Measurements from ENCODE around the gene SYT5. TPM values are rescaled to one million over a fixed set of nuclear protein-coding genes. Genes with fewer than 3 reads are reported as not detected.
"Not testable (repeated sequence)": the region's sequence is repeated elsewhere in the genome, so short reads cannot be mapped to it uniquely, and the experiment has no call there.

The SYT5 gene
- total RNA-seq = 10 to 100 TPM in 4 of 8 experiments, 1 to 10 TPM in 4; 1.1 to 19.3 (median 8.7) TPM

DNA sequence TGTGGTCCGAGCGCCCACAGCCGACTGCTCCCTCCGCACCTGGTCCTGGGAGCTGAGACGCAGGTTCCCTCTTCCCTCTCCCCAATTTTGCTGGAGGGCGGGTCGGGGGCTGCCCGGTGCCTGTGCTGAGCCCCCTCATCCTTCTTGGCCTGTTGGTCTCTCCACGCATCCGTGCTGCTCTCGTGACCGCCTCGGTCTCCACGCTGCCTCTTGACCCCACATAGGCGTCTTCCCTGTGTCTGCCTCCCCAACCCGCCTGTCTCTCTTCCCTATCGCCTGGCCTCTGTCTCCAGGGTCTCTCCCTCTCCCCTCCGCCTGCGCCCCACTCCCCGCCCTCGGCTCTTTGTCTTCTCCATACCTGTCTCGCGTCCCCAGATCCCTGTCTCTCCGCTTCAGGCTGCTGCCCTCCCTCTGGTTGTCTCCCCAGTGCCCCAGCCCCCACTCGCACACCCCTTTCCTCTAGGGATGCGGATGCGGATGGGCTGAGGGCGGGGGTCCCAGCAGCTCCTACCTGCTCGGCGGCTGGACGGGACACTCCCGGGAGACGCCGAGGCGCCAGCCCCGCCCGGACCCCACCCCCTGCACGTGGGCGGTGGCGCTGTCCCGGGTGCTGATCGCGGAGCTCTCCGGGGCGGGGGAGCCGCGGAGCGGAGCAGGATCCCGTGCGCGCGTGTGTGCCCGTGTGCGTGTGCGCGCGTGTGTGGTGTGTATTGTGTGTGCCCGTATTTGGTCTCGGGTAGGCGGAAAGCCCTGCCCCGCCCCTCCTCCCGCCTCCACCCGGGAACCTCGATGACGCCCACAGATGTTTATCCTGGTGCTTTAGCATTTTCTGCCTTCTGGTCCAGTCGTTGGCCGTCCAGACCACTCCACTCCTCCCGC, at the start of gene SYT5:
Gene SYT5, minus strand, starts transcription at position 684 of the 879 bp plus-strand sequence. CDS start 1,248 bp downstream, outside the sequence.
- in situ Hi-C loops (cut with MboI; ENCODE audit: low pct_unique_long_range_greater_than_20kb in 2 of 9, low sequenced_read_pairs in 9 of 9, unreplicated experiment in 9 of 9) = no loop called here
- 0 to 18% (median 0%) methylated on average over 1 to 9 of the region's 68 CpGs; no CpG with 5 or more reads in 5 of the 10 experiments for WGBS, 10 experiments
- Histone ChIP-seq H3K27ac (peak within 1 kb of the TSS; percentile 86 to 89), H3K4me1 (replicated peaks in 1 of 2) (peaks cover 11 to 15% of the 10 kb centered on the region in 2 donors), H3K4me3 (peak within 1 kb of the TSS; percentile 47 to 67 (median 59))
- peak; percentile 47 to 70 (median 63) for ATAC-seq (replicated peaks in 6 of 8)

DNA sequence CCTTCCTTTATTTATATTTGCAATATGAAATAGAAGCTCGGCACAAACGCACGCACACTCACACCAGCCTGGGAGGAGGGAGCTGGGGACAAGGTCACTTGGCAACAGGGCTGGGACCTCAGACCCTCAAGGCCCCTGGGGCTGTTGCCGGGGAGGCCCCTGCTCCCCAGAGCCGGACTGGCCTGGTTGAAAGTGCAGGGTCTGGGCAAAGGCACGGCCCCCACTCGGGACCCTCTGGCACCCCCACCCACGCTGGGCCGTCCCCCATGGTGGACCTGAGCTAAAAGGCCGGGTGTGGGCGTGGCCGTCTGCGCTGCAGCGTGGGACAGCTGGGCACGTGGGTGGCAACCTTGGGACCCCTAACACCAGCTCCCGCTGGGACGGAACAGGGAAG, 49.7 kb upstream of the SYT5 start:
- no peaks in the 10 kb centered on the region for H3K4me1 ChIP-seq (replicated peaks in 1 of 2)
- 60 to 80% methylated on average over 1 of the region's 17 CpGs; no CpG with 5 or more reads in 8 of the 10 experiments for WGBS, 10 experiments
- no peak for ATAC-seq (replicated peaks in 6 of 8)
- H3K27ac ChIP-seq = no peak overlapping the region
- no peak overlapping the region for H3K4me3 ChIP-seq
- in situ Hi-C loops (cut with MboI; ENCODE audit: low pct_unique_long_range_greater_than_20kb in 2 of 9, low sequenced_read_pairs in 9 of 9, unreplicated experiment in 9 of 9) = no loop called here

DNA sequence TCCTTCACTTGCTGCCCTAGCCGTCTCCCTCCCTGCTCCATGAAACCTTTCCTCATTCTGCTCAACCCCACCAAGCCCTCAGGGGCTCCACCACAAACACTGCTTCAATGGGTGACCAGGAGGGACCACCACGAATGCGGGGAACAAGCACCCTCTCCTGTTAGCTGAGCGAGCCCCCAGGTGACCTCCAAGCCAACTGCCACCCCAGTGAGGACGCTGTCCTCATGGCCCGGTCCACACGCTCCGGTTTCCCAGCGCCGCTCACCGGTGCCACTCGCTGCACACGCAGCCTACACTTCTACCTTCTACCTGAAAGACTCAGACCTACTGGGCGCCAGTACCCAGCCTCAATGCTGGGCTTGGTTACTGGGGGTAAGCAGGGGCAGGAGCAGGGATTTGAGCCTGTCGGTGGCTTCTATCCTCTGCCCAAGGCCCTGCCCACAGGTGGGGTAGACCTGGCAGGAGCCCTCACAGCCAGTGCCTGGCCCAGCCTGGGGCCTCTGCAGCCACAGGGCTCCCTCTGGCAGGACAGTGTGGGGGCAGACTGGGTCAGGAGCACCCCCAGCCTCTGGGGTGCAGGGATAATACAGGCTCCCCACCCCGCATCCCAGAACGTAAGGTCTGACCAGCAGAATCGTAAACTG, 49.2 kb upstream of the SYT5 start:
- in situ Hi-C loops (cut with MboI; ENCODE audit: low pct_unique_long_range_greater_than_20kb in 2 of 9, low sequenced_read_pairs in 9 of 9, unreplicated experiment in 9 of 9) = no loop called here
- no peak overlapping the region for H3K4me3 ChIP-seq
- H3K4me1 ChIP-seq (replicated peaks in 1 of 2) = no peaks in the 10 kb centered on the region
- 73 to 95% (median 93%) methylated on average over 3 to 8 of the region's 18 CpGs; no CpG with 5 or more reads in 6 of the 10 experiments for WGBS, 10 experiments
- H3K27ac ChIP-seq = no peak overlapping the region
- ATAC-seq (replicated peaks in 6 of 8) = no peak

DNA sequence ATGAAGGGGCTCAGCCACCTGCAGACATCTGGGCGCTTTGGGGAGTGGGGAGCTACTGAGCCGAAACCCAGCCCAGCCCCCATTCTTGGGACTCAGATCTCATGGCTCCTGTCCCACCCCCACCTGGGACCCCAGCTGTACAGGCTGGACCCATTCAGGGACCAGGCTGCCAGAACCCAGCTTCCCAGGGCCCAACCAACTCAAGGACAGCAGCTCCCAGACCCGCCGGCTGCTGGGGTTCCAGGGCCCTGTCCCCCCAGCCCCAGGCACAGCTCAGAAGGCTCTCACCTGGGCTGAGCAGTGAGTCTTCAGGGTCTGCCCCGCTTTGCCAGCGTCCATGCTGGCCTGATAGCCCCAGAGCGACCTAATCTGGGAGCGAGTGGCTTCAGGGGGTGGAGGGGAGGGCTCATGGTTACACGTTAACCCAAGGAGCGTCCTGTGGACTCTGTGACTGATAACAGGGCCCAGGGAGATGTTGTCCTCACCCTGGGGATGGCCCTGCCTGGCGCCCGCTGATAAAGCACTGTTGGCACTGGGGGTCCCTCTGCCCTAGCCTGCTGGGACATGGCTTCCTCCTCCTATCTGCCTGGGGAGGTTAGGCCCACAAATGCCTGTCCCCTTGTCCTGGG, 48.4 kb upstream of the SYT5 start, which contains the start of gene TMEM86B:
Gene TMEM86B, minus strand, starts transcription at position 361 of the 629 bp plus-strand sequence. Its CDS starts 22 bp downstream, at position 339.
- no peak within 1 kb of the TSS for H3K4me3 ChIP-seq
- 67 to 100% (median 83%) methylated on average over 1 to 5 of the region's 12 CpGs; no CpG with 5 or more reads in 7 of the 10 experiments for WGBS, 10 experiments
- in situ Hi-C loops (cut with MboI; ENCODE audit: low pct_unique_long_range_greater_than_20kb in 2 of 9, low sequenced_read_pairs in 9 of 9, unreplicated experiment in 9 of 9) = no loop called here
- no peak for ATAC-seq (replicated peaks in 6 of 8)
- H3K4me1 ChIP-seq (replicated peaks in 1 of 2) = no peaks in the 10 kb centered on the region
- H3K27ac ChIP-seq = no peak within 1 kb of the TSS

DNA sequence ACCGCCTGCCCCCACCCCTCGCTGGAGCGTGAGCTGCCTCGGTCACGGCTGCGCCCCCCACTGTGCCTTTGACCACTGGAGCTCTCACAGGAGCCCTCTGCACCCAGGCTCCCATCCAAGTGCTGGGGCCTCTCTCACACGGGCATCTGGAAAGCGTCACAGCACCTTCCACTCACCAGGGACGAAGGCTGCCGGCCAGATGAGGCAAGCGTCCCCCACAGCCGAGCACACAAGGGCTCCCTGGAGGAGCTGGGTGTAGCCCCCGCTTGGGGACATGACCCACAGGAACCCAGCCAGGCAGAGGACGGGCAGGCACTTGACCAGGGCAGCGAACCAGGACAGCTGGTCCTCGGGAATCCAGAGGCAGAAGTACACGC, 47.9 kb upstream of the SYT5 start:
- in situ Hi-C loops (cut with MboI; ENCODE audit: low pct_unique_long_range_greater_than_20kb in 2 of 9, low sequenced_read_pairs in 9 of 9, unreplicated experiment in 9 of 9) = no loop called here

DNA sequence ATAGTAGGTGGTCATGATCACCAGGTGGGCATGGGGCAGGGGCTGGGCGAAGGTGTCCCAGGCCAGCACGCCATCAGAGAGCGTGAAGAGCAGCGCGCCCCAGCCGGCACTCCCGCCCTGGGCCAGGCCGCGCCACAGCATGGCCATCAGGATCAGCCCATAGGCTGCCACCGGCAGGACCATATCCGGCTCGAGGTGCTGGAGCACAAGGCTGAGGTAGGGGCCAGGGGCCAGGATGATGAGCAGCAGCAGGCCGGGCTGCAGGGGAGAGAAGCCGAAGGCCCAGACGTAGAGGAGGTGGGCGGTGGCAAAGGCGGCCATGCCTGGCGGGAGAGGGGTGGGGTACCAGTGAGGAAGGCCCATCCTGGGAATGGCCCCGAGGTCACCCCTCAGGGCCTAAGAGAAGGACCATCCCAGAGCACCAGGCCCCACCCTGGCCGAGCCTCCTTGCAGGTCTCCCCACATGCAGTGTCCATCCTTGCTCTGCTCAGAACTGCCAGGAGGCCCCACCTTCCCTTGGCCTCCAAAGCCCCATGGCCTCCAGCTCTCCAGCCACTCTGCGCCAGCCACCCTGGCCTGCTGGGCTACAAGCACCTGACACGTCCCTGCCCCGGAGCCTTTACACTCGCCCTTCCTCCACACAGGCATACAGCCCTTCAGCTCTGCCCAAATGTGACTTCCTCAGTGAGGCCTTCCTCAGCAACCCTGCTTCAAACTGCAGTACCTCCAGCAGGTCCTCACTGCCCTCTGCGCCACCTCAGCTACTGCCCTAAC, 47.3 kb upstream of the SYT5 start:
- WGBS, 10 experiments = 95 to 100% (median 99%) methylated on average over 1 to 7 of the region's 25 CpGs; no CpG with 5 or more reads in 6 of the 10 experiments
- ATAC-seq (replicated peaks in 6 of 8) = peak in 6 of 8 experiments; percentile 10 to 22 (median 12)
- no peak overlapping the region for H3K27ac ChIP-seq
- no peaks in the 10 kb centered on the region for H3K4me1 ChIP-seq (replicated peaks in 1 of 2)
- no peak overlapping the region for H3K4me3 ChIP-seq
- in situ Hi-C loops (cut with MboI; ENCODE audit: low pct_unique_long_range_greater_than_20kb in 2 of 9, low sequenced_read_pairs in 9 of 9, unreplicated experiment in 9 of 9) = no loop called here

More for the DNA sequence above, 47.9 kb upstream of the SYT5 start:
- H3K4me3 ChIP-seq = no peak overlapping the region
- H3K27ac ChIP-seq = no peak overlapping the region
- ATAC-seq (replicated peaks in 6 of 8) = peak in 2 of 8 experiments; percentile 1 to 4
- H3K4me1 ChIP-seq (replicated peaks in 1 of 2) = no peaks in the 10 kb centered on the region
- WGBS, 10 experiments = 63 to 85% (median 80%) methylated on average over 2 to 11 of the region's 17 CpGs; no CpG with 5 or more reads in 5 of the 10 experiments

DNA sequence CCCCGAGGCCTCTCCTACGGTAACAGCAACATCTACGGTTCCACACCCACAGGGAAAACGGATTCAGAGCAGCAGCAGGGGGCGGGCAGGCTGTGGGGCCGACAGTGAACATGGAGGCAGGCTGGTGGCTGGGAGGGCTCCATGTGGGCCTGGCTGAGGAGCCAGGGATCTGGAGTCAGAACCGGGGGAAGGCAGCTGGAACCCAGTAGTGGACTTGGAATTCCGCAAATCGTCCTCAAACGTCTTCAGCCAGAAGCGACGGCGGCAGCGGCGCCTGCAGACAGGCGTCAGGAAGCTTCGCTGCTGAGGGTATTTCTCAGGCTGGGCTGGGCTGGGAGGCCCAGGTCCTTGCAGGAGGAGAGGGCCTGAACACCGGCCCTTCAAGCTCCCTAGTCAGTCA, 46.7 kb upstream of the SYT5 start:
- Histone ChIP-seq H3K4me1 (replicated peaks in 1 of 2) (no peaks in the 10 kb centered on the region), H3K27ac (no peak overlapping the region), H3K4me3 (no peak overlapping the region)
- in situ Hi-C loops (cut with MboI; ENCODE audit: low pct_unique_long_range_greater_than_20kb in 2 of 9, low sequenced_read_pairs in 9 of 9, unreplicated experiment in 9 of 9) = no loop called here
- ATAC-seq (replicated peaks in 6 of 8) = peak in 1 of 8 experiments; percentile 5
- 66 to 72% (median 70%) methylated on average over 2 to 5 of the region's 18 CpGs; no CpG with 5 or more reads in 7 of the 10 experiments for WGBS, 10 experiments

DNA sequence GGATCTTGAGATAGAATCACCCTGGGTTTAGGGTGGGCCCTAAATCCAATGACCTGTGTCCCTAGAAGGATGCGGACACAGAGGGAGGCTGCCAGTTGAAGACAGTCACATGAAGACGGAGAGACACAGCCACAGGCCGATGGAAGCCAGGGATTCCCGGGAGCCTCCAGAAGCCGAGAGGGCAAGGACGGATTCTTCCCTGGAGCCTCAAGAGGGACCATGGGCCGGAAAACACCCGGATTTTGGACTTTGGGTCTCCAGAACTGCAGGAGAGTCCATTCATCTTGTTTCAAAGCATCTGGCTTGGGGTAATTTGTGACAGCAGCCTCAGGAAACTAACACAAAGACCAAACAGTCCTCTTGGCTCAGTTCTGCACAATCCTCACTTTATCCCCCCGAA, 46.2 kb upstream of the SYT5 start:
- WGBS, 10 experiments = 60 to 85% (median 76%) methylated on average over 1 to 6 of the region's 9 CpGs; no CpG with 5 or more reads in 4 of the 10 experiments
- Histone ChIP-seq H3K4me3 (no peak overlapping the region), H3K4me1 (replicated peaks in 1 of 2) (no peaks in the 10 kb centered on the region), H3K27ac (no peak overlapping the region)
- ATAC-seq (replicated peaks in 6 of 8) = no peak
- in situ Hi-C loops (cut with MboI; ENCODE audit: low pct_unique_long_range_greater_than_20kb in 2 of 9, low sequenced_read_pairs in 9 of 9, unreplicated experiment in 9 of 9) = no loop called here

DNA sequence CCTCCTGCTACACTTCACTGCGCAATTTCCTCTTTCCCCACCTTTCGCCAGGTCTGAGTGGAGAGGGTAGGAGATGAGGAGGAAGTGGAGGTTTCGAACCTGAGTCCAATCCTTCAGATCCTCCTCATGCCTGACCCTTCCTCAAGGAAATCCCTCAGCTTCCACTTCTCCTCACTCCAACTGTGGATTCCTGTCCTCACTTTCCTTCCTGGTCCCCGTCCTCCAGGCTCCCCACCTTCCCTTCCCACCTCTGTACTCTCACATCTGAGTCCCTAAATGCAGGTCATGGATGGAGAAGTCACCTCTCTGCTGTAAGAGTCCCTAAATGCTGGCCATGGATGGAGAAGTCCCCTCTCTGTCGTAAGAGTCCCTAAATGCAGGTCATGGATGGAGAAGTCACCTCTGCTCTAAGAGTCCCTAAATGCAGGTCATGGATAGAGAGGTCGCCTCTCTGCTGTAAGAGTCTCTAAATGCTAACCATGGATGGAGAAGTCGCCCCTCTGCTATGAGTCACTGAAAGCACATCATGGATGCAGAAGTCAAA, 45.4 kb upstream of the SYT5 start:
- no peak for ATAC-seq (replicated peaks in 6 of 8)
- Histone ChIP-seq H3K27ac (no peak overlapping the region), H3K4me3 (no peak overlapping the region), H3K4me1 (replicated peaks in 1 of 2) (no peaks in the 10 kb centered on the region)
- in situ Hi-C loops (cut with MboI; ENCODE audit: low pct_unique_long_range_greater_than_20kb in 2 of 9, low sequenced_read_pairs in 9 of 9, unreplicated experiment in 9 of 9) = no loop called here
- 57 to 100% (median 84%) methylated on average over 1 to 3 of the region's 7 CpGs; no CpG with 5 or more reads in 4 of the 10 experiments for WGBS, 10 experiments

DNA sequence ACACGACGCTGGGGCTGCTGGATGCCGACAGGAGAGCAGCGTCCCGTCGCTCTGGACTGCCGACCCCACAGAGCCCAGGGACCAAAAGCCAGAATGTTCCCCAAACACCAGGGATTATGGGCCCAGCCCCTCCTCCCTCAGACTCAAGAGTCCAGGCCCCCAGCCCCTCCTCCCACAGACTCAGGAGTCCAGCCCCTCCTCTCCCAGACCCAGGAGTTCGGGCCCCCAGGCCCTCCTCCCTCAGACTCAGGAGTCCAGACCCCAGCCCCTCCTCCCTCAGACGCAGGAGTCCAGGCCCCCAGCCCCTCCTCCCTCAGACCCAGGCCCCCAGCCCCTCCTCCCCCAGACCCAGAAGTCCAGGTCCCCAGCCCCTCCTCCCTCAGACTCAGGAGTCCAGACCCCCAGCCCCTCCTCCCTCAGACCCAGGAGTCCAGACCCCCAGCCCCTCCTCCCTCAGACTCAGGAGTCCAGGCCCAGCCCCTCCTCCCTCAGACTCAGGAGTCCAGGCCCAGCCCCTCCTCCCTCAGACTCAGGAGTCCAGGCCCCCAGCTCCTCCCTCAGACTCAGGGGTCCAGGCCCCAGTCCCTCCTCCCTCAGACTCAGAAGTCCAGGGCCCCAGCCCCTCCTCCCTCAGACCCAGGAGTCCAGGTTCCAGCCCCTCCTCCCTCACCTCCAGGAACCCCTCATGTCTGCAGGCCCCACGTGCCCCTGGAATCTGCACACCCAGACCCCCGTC, 44.8 kb upstream of the SYT5 start:
- WGBS, 10 experiments = no CpG with 5 or more reads among the region's 11 CpGs
- in situ Hi-C loops (cut with MboI; ENCODE audit: low pct_unique_long_range_greater_than_20kb in 2 of 9, low sequenced_read_pairs in 9 of 9, unreplicated experiment in 9 of 9); H3K27ac ChIP-seq; ATAC-seq (replicated peaks in 6 of 8); H3K4me3 ChIP-seq; H3K4me1 ChIP-seq (replicated peaks in 1 of 2): not testable (repeated sequence)

DNA sequence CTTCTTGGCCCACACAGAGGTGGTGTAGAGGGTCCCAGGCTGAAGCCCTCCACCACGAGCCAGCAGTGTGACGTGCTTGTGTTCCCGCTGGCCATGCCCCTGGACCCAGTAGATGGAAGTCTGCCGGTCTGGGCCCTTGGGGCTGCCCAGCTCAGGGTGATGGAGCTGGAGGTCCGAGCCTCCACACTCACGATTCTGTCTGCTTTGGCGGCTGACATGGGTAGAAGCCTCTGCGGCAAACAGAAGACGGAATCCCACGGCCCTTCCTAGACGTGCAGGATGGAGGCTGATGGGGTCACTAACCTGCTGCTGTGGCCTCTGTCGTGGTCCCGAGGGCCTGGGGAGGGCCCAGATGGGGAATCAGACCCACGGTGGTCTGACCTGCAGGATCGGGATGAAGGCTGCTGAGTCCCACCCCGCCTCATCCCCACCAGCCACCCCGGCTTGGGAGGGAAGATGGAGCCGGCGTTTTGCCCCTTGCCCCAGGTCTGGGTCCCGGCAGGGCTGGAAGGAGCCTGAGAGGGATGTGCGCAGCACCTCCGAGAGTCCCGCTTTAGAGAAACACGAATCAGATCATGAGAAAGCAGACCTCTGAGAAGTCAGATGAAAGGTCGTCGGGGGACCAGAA, 44.1 kb upstream of the SYT5 start:
- H3K27ac ChIP-seq = no peak overlapping the region
- in situ Hi-C loops (cut with MboI; ENCODE audit: low pct_unique_long_range_greater_than_20kb in 2 of 9, low sequenced_read_pairs in 9 of 9, unreplicated experiment in 9 of 9) = no loop called here
- peak in 4 of 8 experiments; percentile 7 to 22 (median 15) for ATAC-seq (replicated peaks in 6 of 8)
- H3K4me1 ChIP-seq (replicated peaks in 1 of 2) = no peaks in the 10 kb centered on the region
- 40 to 60% methylated on average over 1 to 2 of the region's 26 CpGs; no CpG with 5 or more reads in 8 of the 10 experiments for WGBS, 10 experiments
- no peak overlapping the region for H3K4me3 ChIP-seq
